SK-N-SH (cell line): Measurements from ENCODE around the gene ZDHHC11B.

Experiments used
- CHD2 ChIP-seq: fragments of 150-350 bp; IDR thresholded peaks from 2 replicates; pipeline ENCODE4 v1.6.1; 2018; ENCODE audit warnings: low read length; ENCODE audit not compliant: partially characterized antibody
- ELF1 ChIP-seq: IDR thresholded peaks from 2 replicates; pipeline ENCODE4 v1.4.0; 2012
- FOXJ3 ChIP-seq: sonication (generic); formaldehyde crosslinking; IDR thresholded peaks from 2 replicates; pipeline ENCODE4 v1.5.1; 2020; ENCODE audit warnings: mild to moderate bottlenecking, missing genetic modification reagents
- GATA2 ChIP-seq: sonication (generic); formaldehyde crosslinking; IDR thresholded peaks from 2 replicates; pipeline ENCODE4 v1.5.0; 2020; ENCODE audit warnings: mild to moderate bottlenecking, missing genetic modification reagents
- JUND ChIP-seq: IDR thresholded peaks from 2 replicates; pipeline ENCODE4 v1.4.0; 2012
- MXI1 ChIP-seq: IDR thresholded peaks from 2 replicates; pipeline ENCODE4 v1.6.1; 2012; ENCODE audit warnings: mild to moderate bottlenecking, low read depth, low read length, improper control_type of control experiment
- NFIC ChIP-seq: IDR thresholded peaks from 2 replicates; pipeline ENCODE4 v1.4.0; 2012; ENCODE audit warnings: borderline replicate concordance
- PBX3 ChIP-seq: IDR thresholded peaks from 2 replicates; pipeline ENCODE4; 2012
- RAD21 ChIP-seq: IDR thresholded peaks from 2 replicates; pipeline ENCODE4 v1.6.1; 2012; ENCODE audit warnings: mild to moderate bottlenecking, low read length
- RFX5 ChIP-seq: IDR thresholded peaks from 2 replicates; pipeline ENCODE4 v1.6.1; 2012; ENCODE audit warnings: mild to moderate bottlenecking, improper control_type of control experiment, low read length
- USF2 ChIP-seq: fragments of 150-350 bp; IDR thresholded peaks from 2 replicates; pipeline ENCODE4 v1.6.1; 2017; ENCODE audit warnings: antibody characterized with exemption, low read length, low read depth, borderline replicate concordance
- TF ChIP-seq, protein P1 (sequence below): fragments of 200-600 bp; sonication (generic); IDR thresholded peaks from 2 replicates; pipeline ENCODE4 v1.6.1; 2017; ENCODE audit warnings: antibody characterized with exemption, mild to moderate bottlenecking, moderate library complexity
- TF ChIP-seq, protein P2 (sequence below): IDR thresholded peaks from 2 replicates; pipeline ENCODE4 v1.6.1; 2012; ENCODE audit warnings: mild to moderate bottlenecking, low read depth, low read length, moderate library complexity
- TF ChIP-seq, protein P3 (sequence below): IDR thresholded peaks from 2 replicates; pipeline ENCODE4 v1.4.0; 2012; ENCODE audit warnings: low read depth, borderline replicate concordance

DNA sequence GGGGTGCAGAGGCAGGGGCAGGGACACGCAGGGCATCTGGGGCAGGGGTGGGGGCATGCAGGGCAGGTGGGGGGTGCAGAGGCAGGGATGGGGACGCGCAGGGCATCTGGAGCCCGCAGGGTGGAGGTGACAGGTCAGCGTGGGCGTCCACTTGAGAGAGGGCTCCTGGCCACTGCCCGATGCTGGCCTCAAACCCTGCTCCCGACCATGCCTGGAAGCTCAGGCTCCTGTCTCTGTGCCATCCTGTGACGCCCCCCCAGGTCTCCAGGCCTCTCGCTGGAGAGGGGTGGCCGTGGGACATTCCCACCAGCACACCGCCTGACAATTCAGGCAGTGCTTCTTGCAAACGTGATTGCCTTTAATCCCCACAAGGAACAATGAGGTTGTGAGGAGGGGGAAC is 33.0 kb downstream of the ZDHHC11B start:
- no peak for TF ChIP-seq RAD21
- no peak for TF ChIP-seq JUND
- no peak for TF ChIP-seq NFIC
- TF ChIP-seq CHD2: no peak
- no peak for TF ChIP-seq USF2
- TF ChIP-seq, protein P1, sequence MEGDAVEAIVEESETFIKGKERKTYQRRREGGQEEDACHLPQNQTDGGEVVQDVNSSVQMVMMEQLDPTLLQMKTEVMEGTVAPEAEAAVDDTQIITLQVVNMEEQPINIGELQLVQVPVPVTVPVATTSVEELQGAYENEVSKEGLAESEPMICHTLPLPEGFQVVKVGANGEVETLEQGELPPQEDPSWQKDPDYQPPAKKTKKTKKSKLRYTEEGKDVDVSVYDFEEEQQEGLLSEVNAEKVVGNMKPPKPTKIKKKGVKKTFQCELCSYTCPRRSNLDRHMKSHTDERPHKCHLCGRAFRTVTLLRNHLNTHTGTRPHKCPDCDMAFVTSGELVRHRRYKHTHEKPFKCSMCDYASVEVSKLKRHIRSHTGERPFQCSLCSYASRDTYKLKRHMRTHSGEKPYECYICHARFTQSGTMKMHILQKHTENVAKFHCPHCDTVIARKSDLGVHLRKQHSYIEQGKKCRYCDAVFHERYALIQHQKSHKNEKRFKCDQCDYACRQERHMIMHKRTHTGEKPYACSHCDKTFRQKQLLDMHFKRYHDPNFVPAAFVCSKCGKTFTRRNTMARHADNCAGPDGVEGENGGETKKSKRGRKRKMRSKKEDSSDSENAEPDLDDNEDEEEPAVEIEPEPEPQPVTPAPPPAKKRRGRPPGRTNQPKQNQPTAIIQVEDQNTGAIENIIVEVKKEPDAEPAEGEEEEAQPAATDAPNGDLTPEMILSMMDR: no peak
- TF ChIP-seq, protein P2, sequence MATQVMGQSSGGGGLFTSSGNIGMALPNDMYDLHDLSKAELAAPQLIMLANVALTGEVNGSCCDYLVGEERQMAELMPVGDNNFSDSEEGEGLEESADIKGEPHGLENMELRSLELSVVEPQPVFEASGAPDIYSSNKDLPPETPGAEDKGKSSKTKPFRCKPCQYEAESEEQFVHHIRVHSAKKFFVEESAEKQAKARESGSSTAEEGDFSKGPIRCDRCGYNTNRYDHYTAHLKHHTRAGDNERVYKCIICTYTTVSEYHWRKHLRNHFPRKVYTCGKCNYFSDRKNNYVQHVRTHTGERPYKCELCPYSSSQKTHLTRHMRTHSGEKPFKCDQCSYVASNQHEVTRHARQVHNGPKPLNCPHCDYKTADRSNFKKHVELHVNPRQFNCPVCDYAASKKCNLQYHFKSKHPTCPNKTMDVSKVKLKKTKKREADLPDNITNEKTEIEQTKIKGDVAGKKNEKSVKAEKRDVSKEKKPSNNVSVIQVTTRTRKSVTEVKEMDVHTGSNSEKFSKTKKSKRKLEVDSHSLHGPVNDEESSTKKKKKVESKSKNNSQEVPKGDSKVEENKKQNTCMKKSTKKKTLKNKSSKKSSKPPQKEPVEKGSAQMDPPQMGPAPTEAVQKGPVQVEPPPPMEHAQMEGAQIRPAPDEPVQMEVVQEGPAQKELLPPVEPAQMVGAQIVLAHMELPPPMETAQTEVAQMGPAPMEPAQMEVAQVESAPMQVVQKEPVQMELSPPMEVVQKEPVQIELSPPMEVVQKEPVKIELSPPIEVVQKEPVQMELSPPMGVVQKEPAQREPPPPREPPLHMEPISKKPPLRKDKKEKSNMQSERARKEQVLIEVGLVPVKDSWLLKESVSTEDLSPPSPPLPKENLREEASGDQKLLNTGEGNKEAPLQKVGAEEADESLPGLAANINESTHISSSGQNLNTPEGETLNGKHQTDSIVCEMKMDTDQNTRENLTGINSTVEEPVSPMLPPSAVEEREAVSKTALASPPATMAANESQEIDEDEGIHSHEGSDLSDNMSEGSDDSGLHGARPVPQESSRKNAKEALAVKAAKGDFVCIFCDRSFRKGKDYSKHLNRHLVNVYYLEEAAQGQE: no peak
- no peak for TF ChIP-seq FOXJ3 (CRISPR knock-in tag)
- no peak for TF ChIP-seq ELF1
- TF ChIP-seq, protein P3, sequence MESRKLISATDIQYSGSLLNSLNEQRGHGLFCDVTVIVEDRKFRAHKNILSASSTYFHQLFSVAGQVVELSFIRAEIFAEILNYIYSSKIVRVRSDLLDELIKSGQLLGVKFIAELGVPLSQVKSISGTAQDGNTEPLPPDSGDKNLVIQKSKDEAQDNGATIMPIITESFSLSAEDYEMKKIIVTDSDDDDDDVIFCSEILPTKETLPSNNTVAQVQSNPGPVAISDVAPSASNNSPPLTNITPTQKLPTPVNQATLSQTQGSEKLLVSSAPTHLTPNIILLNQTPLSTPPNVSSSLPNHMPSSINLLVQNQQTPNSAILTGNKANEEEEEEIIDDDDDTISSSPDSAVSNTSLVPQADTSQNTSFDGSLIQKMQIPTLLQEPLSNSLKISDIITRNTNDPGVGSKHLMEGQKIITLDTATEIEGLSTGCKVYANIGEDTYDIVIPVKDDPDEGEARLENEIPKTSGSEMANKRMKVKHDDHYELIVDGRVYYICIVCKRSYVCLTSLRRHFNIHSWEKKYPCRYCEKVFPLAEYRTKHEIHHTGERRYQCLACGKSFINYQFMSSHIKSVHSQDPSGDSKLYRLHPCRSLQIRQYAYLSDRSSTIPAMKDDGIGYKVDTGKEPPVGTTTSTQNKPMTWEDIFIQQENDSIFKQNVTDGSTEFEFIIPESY: no peak
- TF ChIP-seq RFX5: no peak
- no peak for TF ChIP-seq PBX3
- no peak for TF ChIP-seq MXI1
- no peak for TF ChIP-seq GATA2 (CRISPR knock-in tag)
